Activated B cell treated with CpG ODN at 0.5 μM for 24 hours (primary cell): ENCODE results near the gene CDC42BPA. TPM values are rescaled to one million over a fixed set of nuclear protein-coding genes. Genes with fewer than 3 reads are reported as not detected.
"Not testable (repeated sequence)": the region's sequence is repeated elsewhere in the genome, so short reads cannot be mapped to it uniquely, and the experiment has no call there.

Source experiments
- ATAC-seq: fragments of 200-7000 bp; cut with Tn5 transposase; one replicate; pipeline ENCODE4 v1.10.0; 2021; ENCODE audit warnings: low read depth, mild to moderate bottlenecking, moderate library complexity
- CTCF ChIA-PET: fragments of 350-600 bp; sonication (Branson Sonifier 250); formaldehyde crosslinking; loops from one replicate; lab custom pipeline; 2021; ENCODE audit warnings: antibody characterized with exemption; lab: Charles Lee
- POLR2A ChIA-PET: fragments of 350-600 bp; sonication (Branson Sonifier 250); formaldehyde crosslinking; loops from one replicate; lab custom pipeline; 2021; ENCODE audit warnings: antibody characterized with exemption; lab: Charles Lee
- DNase-seq: peaks from one replicate; pipeline ENCODE4 v3.0.0; 2022
- H3K27ac Mint-ChIP-seq: one replicate; pipeline ENCODE4 v1.8.0; 2020; ENCODE audit warnings: mixed read lengths
- H3K27me3 Mint-ChIP-seq: one replicate; pipeline ENCODE4 v1.8.0; 2021; ENCODE audit warnings: mixed read lengths
- H3K36me3 Mint-ChIP-seq: one replicate; pipeline ENCODE4 v1.8.0; 2021; ENCODE audit warnings: low read depth, mixed read lengths
- H3K4me1 Mint-ChIP-seq: one replicate; pipeline ENCODE4 v1.8.0; 2021; ENCODE audit warnings: mixed read lengths
- H3K4me3 Mint-ChIP-seq: one replicate; pipeline ENCODE4 v1.8.0; 2020; ENCODE audit warnings: mild to moderate bottlenecking, mixed read lengths
- H3K9me3 Mint-ChIP-seq: one replicate; pipeline ENCODE4 v1.8.0; 2020; ENCODE audit warnings: mixed read lengths
- CTCF ChIP-seq: fragments of 200-600 bp; IDR thresholded peaks from one replicate; pipeline ENCODE4 v1.8.0; 2022; ENCODE audit warnings: antibody characterized with exemption, mild to moderate bottlenecking
- intact Hi-C: fragments of 100-400 bp; cut with micrococcal nuclease; formaldehyde crosslinking; loops from one replicate; pipeline ENCODE4 v1.15.1; 2024
- total RNA-seq: library from RNA; stranded (reverse); gene quantifications from 2 replicates; pipeline ENCODE4 v1.2.3, GENCODE V29; 2022

CDC42BPA gene
- total RNA-seq, 1 donor from 2014 or later = 0.29 TPM

GRCh38 chr1:226957714-226958113 is 360.6 kb downstream of the CDC42BPA start:
- POLR2A ChIA-PET = interaction anchor here (0.6 kb wide), 1 partner anchor 256 kb away, joined by 5 read pairs; no protein-coding TSS in a partner anchor
- H3K9me3 Mint-ChIP-seq = no peaks in the 10 kb centered on the region
- no peak for TF ChIP-seq CTCF
- H3K4me3 Mint-ChIP-seq = no peak overlapping the region
- intact Hi-C loops = no loop called here
- CTCF ChIA-PET = no interaction called here
- no peak overlapping the region for H3K27ac Mint-ChIP-seq
- DNase-seq (no peak), ATAC-seq (no peak)
- H3K36me3 Mint-ChIP-seq = peaks cover 18% of the 10 kb centered on the region
- no peaks in the 10 kb centered on the region for H3K27me3 Mint-ChIP-seq
- peaks cover 44% of the 10 kb centered on the region for H3K4me1 Mint-ChIP-seq

GRCh38 chr1:226956942-226957713 is 361.2 kb downstream of the CDC42BPA start:
- Mint-ChIP-seq H3K9me3 (no peaks in the 10 kb centered on the region), H3K27ac (no peak overlapping the region), H3K4me1 (peaks cover 45% of the 10 kb centered on the region), H3K4me3 (no peak overlapping the region), H3K36me3 (peaks cover 18% of the 10 kb centered on the region), H3K27me3 (no peaks in the 10 kb centered on the region)
- CTCF ChIA-PET = no interaction called here
- intact Hi-C loops = no loop called here
- DNase-seq = no peak
- no peak for TF ChIP-seq CTCF
- ATAC-seq = no peak
- POLR2A ChIA-PET = interaction anchor here (0.6 kb wide), 1 partner anchor 255 kb away, joined by 5 read pairs; no protein-coding TSS in a partner anchor

- H3K4me3 Mint-ChIP-seq, POLR2A ChIA-PET, H3K27ac Mint-ChIP-seq, DNase-seq, H3K9me3 Mint-ChIP-seq, intact Hi-C loops, CTCF ChIA-PET, ATAC-seq, H3K27me3 Mint-ChIP-seq: not testable (repeated sequence)
- H3K4me1 Mint-ChIP-seq = peaks cover 49% of the 10 kb centered on the region
- H3K36me3 Mint-ChIP-seq = peaks cover 10% of the 10 kb centered on the region
Observed at GRCh38 chr1:226955857-226956256, 362.4 kb downstream of the CDC42BPA start.

GRCh38 chr1:226954777-226955176 is 363.5 kb downstream of the CDC42BPA start:
- H3K9me3 Mint-ChIP-seq = no peaks in the 10 kb centered on the region
- DNase-seq = no peak
- intact Hi-C loops = no loop called here
- no peaks in the 10 kb centered on the region for H3K27me3 Mint-ChIP-seq
- H3K4me3 Mint-ChIP-seq = no peak overlapping the region
- ATAC-seq = no peak
- ChIA-PET CTCF (no interaction called here), POLR2A (no interaction called here)
- H3K36me3 Mint-ChIP-seq = peaks cover 10% of the 10 kb centered on the region
- H3K27ac Mint-ChIP-seq = no peak overlapping the region
- H3K4me1 Mint-ChIP-seq = peaks cover 49% of the 10 kb centered on the region
- TF ChIP-seq CTCF = no peak

- no peak for TF ChIP-seq CTCF
- no peak overlapping the region for H3K4me3 Mint-ChIP-seq
- intact Hi-C loops = no loop called here
- no peak overlapping the region for H3K27ac Mint-ChIP-seq
- ChIA-PET POLR2A (no interaction called here), CTCF (no interaction called here)
- ATAC-seq (no peak), DNase-seq (no peak)
- no peaks in the 10 kb centered on the region for H3K9me3 Mint-ChIP-seq
- peaks cover 13% of the 10 kb centered on the region for H3K36me3 Mint-ChIP-seq
- H3K4me1 Mint-ChIP-seq = peaks cover 48% of the 10 kb centered on the region
- no peaks in the 10 kb centered on the region for H3K27me3 Mint-ChIP-seq
Observed at GRCh38 chr1:226954337-226954736, 364.0 kb downstream of the CDC42BPA start.
